Measurements from ENCODE around the gene PRKN.
"Not testable (repeated sequence)": the region's sequence is repeated elsewhere in the genome, so short reads cannot be mapped to it uniquely, and the experiment has no call there.

PRKN gene

DNA sequence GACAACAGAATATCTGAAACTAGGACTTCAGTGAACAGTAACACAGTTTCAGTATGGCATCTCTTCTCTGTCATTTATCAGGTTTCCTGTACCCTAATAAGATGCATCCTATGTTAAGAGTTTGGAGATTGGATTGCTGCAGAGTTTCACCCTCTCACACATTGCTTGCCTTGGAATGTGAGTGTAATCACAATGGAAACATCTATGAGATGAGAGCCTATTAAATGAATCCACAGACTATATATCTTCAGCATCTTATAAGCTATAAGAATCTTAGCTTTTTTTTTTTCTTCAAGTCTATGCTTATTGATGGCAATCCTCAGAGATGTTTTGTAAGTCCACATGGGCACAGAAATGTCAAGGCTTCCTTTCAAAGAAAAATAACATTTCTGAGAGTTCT lies 292.5 kb downstream of the PRKN start:
- no peak for DNase-seq

DNA sequence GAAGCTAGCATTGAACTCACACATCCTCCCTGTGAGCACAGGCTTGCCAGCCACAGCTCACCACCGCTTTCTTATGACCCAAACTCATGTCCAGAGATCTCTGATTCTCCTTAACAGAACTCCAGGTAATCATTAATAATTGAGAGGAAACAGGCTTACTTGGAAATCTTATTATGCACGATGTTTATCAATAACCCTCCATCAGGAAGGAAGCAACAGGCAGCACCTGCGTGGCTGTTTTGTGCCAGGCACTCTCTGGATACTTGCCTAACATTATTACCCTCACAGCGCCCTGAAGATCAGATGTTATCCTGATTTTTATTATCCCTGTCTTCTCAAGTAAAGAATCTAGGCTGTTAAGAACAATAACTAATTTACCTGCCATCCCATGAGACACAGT lies 306.6 kb downstream of the PRKN start:
- no peak for DNase-seq

DNA sequence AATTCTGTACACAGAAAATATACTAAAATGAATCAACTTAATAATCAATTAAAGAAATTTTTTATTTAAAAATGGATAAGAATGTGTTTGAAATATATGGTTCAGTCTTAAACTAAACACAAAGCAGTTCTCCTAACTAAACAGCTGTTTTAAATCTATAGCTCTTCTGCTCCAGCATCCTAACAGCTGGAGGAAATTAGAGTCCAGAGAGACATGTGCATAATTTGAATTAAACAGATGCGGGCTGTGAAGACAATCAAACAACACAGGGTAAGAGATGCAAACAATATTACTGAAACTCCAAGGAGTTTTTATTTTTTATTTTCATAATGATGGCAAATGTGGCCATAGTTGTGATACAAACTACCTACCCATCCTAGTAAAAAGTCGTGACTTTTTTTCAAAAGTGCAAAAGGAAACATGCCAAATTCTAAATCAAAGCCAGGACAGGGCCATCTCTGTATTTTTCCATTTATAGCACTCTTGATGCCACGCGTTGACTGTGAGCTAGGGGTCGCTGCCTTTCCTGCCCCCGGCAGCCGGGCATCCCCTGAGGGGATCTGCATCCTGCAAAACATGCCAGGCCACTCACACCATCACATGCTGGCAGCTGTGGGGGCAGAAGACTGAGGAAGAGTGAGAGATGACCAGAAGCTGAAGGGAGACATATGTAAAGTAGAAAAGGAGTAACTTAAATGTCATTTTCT lies 310.6 kb downstream of the PRKN start:
- no peak for DNase-seq

DNA sequence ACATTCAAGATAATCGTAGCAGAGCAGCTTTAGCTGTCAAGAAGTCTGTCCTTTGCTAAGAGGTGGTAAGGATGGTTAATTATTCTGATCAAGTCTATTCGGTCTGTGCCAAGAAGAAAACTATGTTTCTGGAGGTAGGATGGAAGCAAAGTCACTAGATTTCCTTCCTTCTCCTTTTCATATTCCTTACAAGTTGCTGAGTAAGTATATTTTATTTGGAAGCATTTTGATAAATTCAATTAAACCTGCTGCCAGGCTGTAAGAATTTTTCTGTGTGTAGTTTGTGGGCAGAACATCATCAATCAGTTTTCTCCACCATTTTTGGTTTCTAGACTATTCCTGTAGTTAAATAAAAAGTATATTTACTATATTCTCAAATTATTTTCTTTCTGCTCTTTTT lies 311.3 kb downstream of the PRKN start:
- no peak for DNase-seq

DNA sequence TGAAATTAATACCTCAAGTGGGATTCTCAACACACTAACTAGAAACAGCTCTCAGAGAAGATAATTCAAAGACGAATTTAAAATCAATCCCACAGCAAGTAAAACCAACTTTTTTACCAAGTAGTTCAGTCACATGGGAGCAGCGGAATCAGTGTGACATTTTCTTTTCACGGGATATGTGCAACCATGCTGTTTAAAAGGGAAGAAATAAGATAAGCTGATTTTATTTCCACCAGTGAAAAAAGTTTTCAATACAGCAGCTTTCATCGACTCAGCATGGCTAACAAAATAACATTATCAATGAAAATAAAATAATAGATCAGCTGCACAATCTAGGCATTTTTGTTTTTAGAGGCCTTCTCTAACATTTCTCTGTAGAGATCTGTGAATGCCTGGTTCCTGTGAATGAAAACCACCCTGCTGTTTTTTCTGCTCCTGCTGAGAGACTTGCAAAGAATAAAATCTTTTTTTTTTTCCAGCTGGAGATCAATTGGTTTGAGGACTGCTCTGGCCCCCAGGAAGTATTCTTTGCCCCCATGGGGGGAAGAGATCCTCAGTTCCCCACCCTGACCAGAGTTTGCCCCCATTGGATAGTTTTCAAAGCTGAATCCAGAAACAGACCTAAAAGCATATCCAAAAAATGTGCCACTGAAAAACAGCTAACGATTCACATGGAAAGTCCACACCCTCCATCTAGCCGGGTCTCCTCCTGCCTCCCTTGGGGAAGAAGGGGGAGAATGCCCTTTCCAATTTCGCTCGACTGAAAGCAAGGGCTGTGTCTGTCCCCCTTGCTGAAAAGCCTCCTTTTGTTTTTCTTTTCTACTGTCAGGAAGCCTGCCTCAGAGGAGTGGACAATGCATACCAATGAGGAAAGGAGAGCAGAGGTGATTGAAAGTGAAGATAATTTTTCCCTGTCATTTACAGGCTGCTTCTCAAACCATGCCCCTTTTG lies 317.6 kb downstream of the PRKN start:
- DNase-seq: no peak

DNA sequence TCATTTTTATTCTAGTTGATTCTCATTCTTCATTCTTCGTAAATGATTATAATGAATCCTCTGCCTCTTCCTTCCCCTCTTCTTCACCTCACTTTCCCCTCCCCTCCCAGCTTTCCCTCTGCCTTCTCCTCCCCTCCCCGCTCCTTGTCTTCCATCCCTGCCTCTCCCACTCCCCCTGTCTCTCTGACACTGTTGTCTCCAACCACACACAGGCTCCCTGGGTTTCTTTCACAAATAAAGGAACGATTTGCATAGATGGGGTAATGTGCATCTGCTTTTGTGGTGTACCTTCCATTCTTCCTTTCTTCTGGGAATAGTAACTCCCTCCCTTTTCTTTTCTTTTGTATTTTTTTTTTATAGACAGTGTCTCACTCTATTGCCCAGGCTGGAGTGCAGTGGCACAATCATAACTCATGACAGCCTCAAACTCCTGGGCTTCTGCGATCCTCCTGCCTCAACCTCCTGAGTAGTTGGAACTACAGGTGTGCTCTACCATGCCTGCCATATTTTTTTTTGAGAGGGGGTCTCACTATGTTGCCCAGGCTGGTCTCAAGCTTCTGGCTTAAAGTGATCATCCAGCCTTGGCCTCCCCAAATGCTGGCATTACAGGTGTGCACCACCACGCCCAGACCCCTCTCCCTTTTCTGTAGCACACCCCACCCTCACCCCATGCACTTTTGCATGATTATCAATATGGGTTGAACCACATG lies 318.6 kb downstream of the PRKN start:
- no peak for DNase-seq

DNA sequence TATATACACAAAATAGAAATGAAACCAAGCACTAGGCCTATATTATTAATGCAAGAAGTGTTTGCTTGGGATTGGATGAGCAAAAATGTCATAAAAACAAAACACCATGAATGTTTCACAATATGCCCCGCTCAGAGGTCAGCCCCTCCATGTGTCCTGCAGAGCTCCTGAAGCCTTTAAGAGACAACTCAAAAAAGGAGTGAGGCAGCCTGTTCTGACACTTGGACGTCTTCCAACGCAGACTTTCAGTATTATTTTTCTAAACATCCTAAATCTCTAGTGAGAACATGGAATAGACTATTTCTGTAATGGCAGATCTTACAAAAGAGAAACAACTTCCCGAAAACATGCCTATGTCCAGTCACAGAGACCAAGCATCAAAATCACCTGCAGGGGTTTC lies 322.6 kb downstream of the PRKN start:
- DNase-seq: no peak

DNA sequence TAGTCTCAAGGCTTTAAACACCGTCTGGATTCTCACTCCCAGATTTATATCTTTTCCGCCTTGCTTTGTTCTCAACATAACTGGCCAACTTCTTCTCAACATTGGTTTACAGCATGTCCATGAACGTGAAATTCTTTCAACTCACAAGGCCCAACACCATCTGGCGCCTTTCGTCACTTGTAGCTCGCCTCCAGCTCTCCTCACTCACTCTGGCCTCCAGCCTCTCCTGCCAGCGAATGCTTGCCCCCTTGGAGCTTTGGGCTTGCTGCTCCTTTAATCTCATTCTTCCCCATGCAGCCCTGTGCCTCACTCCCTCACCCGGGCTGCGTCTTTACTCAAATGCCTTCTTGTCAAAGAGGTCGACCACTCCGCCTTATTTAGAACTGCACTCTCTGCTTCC lies 324.5 kb downstream of the PRKN start:
- no peak for DNase-seq

DNA sequence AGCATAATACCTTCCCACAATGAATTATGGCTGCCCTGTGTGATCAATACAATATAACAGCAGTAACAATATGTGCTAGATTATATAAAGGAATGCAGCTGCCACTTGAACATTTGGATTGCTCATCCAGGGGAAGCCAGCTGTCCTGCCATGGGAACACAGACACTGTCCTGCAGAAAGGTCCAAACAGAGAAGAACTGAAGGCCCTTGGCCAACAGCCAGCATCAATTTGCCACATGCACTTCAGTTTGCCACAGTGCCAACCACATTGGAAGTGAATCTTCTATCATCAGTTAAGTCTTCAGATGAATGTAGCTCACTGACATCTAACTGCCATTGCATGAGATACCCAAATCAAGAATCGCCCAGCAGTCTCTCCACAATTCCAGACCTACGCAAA lies 332.4 kb downstream of the PRKN start:
- DNase-seq: no peak

DNA sequence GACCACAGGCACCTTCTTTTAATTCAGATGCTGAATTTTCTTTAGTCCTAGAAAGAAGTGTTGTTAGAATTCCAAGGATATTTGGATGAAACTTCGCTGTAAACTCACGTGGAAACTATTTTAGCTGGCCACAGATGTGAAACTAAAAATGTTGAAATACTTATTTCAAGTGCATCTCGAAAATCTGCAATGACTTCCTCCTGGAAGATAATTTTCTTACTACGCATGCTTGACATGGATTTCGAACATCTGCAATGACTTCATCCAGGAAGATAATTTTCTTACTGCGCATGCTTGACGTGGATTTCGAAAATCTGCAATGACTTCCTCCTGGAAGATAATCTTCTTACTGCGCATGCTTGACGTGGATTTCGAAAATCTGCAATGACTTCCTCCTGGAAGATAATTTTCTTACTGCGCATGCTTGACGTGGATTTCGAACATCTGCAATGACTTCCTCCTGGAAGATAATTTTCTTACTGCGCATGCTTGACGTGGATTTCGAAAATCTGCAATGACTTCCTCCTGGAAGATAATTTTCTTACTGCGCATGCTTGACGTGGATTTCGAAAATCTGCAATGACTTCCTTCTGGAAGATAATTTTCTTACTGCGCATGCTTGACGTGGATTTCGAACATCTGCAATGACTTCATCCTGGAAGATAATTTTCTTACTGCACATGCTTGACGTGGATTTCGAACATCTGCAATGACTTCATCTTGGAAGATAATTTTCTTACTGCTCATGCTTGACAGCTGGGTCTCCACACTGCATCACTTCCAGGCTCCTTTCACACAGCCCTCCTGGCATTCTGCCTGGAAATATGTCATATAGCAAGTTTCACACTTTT lies 336.4 kb downstream of the PRKN start:
- DNase-seq: not testable (repeated sequence)

DNA sequence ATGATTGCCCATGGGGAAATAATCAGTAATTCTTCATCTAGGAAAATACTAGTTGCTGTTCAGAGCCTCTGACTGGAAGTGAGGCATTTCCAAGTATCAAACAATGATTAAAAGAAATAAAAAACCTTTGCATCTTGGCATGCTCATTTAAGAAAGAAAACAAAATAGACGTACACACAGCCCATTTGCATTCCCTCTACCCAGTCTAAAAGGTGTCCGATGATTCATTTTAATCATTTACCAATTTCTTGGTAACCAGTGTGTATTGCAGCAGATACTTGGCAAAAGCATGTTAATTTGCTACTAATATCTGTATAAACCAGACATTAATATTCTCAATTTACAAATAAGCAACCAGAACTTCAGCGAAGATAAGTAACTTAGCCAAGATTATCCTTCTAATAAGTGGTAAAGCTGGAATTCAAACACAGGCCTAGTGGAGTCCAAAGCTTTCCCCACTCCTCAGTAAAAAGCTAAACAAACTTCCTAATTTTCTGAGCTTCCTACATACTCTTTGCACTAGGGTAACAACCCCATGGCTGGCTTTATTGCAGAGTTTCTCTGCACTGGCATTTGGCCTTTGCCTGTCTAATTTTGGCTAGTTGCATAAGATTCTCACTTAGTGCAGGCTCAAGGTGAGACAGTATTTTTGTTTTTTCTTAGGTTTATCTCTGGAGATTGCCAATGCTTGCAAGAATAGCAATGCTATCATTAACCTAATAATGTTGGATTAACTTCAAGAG lies 338.1 kb downstream of the PRKN start:
- DNase-seq: no peak

DNA sequence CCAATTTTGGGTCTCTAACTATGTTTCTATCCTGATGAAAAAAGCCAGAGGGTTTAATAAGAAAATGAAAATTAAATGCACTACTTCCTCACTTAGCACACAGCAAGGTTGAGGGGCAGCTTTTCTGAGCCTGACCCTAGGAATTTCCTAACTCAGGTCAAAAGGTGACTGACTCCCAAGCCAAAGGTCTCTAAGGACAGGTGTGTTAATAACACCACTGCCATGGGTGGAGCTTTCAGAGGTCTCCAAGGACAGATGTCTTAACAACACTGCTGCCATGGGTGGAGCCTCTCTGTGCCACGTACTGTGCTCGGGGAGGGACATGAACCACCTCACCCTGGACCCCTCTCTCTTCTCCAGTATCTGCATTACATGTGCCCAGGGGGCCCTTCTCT lies 339.2 kb downstream of the PRKN start:
- no peak for DNase-seq

DNA sequence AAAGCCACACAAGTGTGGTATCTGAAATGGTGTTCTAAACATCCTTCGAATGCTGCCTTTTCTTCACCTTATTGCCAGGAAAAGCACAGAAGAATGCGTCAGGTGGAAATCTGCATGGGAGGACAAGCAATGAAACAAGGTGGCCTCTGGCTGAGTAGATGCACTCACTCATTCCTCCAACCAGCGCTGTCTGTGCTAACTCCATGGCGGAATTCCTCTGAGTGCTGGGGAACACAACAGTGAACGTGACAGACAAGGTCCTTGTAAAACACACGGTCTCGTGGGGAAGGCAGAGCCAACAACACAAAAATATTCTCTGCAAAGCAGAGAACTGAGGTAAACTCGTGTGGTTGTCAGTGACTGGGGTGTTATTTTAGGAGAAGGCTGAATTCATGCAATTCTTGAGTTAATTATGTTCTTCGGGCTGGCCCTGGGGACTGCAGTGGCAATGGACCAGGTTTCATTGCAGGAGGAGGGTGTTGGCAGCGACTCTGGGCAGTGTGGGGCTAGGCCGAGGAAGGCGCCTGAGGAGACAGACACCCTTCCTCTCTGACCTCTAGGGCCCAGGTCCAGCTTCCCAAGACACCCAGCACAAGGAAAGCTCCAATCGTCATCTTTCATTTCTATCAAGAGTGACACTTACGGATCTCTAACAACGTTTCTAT lies 339.7 kb downstream of the PRKN start:
- DNase-seq: no peak

DNA sequence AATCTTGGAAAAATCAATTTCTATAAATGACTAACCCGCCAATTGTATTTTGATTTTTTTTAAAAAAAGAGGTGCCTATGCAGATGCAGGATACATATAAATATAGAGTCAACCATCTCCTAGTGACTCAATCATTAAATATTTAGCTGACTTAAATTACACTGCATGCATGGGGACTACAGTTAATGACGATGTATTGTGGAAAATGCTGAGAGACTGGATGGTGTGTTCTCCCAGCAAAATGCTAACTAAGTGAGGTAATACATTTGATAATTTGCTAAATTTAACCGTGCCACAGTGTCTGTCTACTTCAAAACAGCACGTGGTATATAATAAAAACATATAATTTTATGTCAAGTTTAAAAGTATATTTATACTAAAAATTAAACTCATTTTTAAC lies 341.6 kb downstream of the PRKN start:
- DNase-seq: no peak

DNA sequence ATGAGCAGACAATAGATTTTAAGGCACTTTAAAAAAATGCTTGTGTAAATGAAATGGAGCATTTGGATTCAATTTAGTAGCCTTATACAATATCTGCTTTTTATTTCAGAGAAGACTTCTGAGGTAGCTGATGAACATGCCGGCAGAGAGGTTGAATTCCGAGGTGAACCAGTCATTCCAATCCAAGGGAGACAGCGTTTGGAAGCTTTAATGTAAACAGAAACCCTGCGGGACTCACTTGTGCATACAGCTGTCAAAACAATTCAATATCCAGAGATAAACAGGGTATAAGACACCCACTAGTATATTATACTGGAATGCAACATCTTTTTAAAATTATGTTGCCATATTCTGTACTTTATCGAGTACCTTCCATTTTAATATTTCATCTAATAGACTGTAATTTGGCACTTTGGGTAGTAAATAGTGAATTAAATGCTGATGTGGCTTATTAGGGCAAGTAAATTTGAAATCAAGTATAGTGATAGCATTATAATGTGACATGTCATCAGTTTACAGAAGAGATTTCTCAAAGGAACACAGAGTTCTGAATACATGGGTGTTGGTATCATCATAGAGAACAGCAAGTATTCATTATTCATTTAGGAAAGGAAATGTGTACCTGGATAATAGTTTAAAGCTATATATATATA lies 347.7 kb downstream of the PRKN start:
- DNase-seq: no peak

DNA sequence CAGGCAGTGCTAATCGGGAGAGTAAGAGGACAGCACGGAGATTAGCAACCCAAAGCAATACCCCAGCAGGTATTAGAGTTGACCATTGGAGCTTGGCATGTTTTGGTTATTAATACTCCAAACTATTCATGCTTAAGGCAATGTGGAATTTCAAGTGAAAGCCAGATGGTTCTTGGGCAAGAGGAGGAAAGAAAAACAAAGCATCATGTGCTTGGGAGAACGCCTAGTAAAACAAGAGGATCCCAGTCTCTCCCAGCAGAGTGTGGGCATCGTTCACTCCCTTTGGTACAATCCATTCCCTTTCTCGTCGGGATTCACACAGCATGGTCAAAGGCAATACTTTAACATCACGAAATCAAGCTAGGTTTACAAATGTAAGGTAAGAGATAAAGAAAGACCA lies 349.8 kb downstream of the PRKN start:
- no peak for DNase-seq

DNA sequence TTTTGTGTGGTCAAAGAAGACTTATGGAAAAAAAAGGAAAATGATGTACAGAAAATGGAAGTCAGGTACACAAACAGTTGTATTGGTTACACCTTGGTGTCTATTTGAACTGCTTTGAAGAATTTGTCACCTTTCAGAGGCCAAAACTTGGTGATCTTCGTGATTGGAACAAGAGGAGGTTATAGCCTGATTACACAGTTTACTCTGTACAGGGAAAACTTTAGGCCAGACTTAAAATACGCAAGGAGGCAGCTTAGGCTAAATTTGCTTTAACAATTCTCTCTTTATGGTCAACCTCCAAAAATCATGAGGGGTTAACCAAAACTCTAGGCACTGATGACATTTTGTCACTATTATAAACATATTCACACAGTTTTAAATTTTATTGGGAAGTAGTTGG lies 353.7 kb downstream of the PRKN start:
- DNase-seq: no peak

DNA sequence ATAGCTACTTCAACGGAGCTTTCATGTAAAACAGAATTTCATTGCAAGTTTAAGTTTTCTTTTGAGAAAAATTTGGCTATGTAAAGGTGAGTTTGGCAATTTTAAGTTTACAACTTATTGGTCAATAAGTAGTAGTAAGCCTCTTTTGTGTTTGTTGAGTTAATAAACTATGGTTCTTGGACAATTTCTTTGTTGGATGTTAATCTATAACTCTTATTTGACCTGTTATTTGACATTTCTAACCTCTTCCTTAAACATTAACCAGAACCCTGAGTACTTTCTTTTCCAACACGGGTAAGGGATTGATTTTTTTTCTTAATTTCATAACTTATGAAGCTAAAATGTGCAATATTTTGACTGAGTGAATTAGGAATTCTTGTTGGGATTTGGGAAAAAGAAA lies 354.4 kb downstream of the PRKN start:
- no peak for DNase-seq

DNA sequence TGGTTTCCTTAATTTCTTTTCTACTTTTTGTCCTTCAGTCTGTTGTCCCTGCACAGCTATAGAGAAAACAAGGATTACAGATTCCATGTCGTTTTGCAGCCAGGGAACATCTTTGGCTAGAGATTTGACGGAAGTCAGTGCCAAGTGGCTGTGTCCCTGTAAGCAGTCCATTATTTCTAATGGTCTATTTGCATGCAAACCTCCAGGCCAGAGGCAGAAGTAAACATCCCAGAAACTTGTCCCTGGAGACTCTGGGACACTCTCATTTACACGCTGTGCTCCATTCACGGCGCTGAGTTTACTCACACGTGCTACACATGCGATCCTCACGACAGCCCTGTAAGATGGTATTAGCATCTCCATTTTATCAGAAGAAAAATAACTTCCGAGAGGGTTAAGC lies 355.5 kb downstream of the PRKN start:
- no peak for DNase-seq

DNA sequence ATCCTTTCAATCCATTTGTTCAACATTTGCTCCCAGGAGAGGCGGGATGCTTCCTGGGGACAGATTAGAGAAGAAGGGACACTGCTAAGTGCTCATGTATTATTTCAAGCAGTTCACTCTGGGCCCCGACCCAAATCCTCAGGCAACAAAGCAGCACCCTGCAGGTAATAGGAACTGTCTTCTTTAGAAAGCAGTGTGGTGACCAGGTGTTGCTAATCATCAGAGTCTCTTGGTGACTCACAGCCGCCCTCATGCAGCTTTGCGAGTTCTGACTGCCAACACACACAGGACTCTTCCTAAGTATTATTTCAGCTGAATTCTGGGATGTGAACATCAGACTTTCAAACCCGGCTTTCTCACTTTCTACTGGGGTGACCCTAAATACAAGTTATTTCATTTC lies 356.4 kb downstream of the PRKN start:
- no peak for DNase-seq

DNA sequence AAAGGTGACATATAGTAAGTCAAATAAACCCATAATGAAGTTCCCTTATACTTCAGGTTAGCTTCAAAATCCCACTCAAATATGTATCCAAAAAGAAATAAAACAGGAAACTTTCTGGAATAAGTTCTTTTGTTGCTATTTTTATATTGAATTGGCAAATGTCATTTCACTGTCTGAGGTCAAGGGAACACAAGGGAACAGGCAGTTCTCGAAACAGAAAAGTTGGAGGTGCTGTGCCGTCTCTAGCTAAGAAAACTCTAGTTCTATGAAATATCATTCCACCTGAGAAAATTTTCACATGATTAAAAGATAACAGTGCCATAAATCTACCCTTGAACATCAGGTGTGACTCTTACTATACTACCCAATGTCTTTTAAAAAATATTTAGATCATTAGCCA lies 358.5 kb downstream of the PRKN start:
- no peak for DNase-seq

Measured in CD4-positive, alpha-beta T cell treated with Interleukin-12 subunit alpha and Interleukin-12 subunit beta, for 1 hour (primary cell).